HEK293T (cell line): ENCODE results near the gene HESX1.

Experiments
- CTCF ChIA-PET: fragments of 350-600 bp; formaldehyde crosslinking; extraction: SDS; loops from one replicate; lab custom pipeline; 2021; ENCODE audit warnings: antibody characterized with exemption, inconsistent platforms; lab: Yijun Ruan, JAX
- POLR2A ChIA-PET: fragments of 350-600 bp; formaldehyde crosslinking; extraction: SDS; loops from one replicate; lab custom pipeline; 2020; ENCODE audit warnings: antibody characterized with exemption, inconsistent platforms; lab: Yijun Ruan, JAX
- DNase-seq: peaks from one replicate; pipeline ENCODE4 v3.0.0; 2012; ENCODE audit warnings: mixed read lengths; ENCODE audit errors: extremely low spot score
- ARNT ChIP-seq: fragments of 450-650 bp; IDR thresholded peaks from 2 replicates; pipeline ENCODE4 v1.6.1; 2017; ENCODE audit warnings: mild to moderate bottlenecking
- BHLHE40 ChIP-seq: fragments of 450-650 bp; IDR thresholded peaks from 2 replicates; pipeline ENCODE4 v1.6.1; 2016; ENCODE audit warnings: mild to moderate bottlenecking, moderate library complexity, borderline replicate concordance
- CTBP1 ChIP-seq: fragments of 450-650 bp; IDR thresholded peaks from 2 replicates; pipeline ENCODE4 v1.6.1; 2016; ENCODE audit warnings: borderline replicate concordance
- ELF4 ChIP-seq: fragments of 450-650 bp; IDR thresholded peaks from 2 replicates; pipeline ENCODE4 v1.6.1; 2017; ENCODE audit warnings: antibody characterized with exemption
- FOXA1 ChIP-seq: fragments of 450-650 bp; IDR thresholded peaks from 2 replicates; pipeline ENCODE4 v1.6.1; 2016; ENCODE audit warnings: mild to moderate bottlenecking
- FOXK2 ChIP-seq: fragments of 450-650 bp; IDR thresholded peaks from 2 replicates; pipeline ENCODE4 v1.6.1; 2016; ENCODE audit warnings: mild to moderate bottlenecking
- FOXM1 ChIP-seq: fragments of 450-650 bp; IDR thresholded peaks from 2 replicates; pipeline ENCODE4 v1.6.1; 2017; ENCODE audit warnings: mild to moderate bottlenecking, borderline replicate concordance
- HDGF ChIP-seq: fragments of 450-650 bp; IDR thresholded peaks from 2 replicates; pipeline ENCODE4 v1.6.1; 2017; ENCODE audit warnings: antibody characterized with exemption, borderline replicate concordance
- L3MBTL2 ChIP-seq: fragments of 450-650 bp; conservative IDR thresholded peaks from 2 replicates; pipeline ENCODE4 v1.6.1; 2016; ENCODE audit warnings: mild to moderate bottlenecking
- LEF1 ChIP-seq: fragments of 450-650 bp; IDR thresholded peaks from 2 replicates; pipeline ENCODE4 v1.6.1; 2017; ENCODE audit warnings: mild to moderate bottlenecking, borderline replicate concordance
- NFRKB ChIP-seq: fragments of 450-650 bp; IDR thresholded peaks from 2 replicates; pipeline ENCODE4 v1.6.1; 2016; ENCODE audit warnings: mild to moderate bottlenecking, moderate library complexity
- PKNOX1 ChIP-seq: fragments of 450-650 bp; IDR thresholded peaks from 2 replicates; pipeline ENCODE4 v1.6.1; 2016
- SP1 ChIP-seq: fragments of 450-650 bp; IDR thresholded peaks from 2 replicates; pipeline ENCODE4 v1.6.1; 2017
- SUZ12 ChIP-seq: fragments of 450-650 bp; IDR thresholded peaks from 2 replicates; pipeline ENCODE4 v1.6.1; 2016; ENCODE audit warnings: mild to moderate bottlenecking
- TARDBP ChIP-seq: fragments of 450-650 bp; IDR thresholded peaks from 2 replicates; pipeline ENCODE4 v1.6.1; 2016
- ZNF384 ChIP-seq: fragments of 450-650 bp; IDR thresholded peaks from 2 replicates; pipeline ENCODE4 v1.6.1; 2016

The HESX1 gene

GRCh38 chr3:57173687-57174086 is 26.1 kb downstream of the HESX1 start:
- DNase-seq = no peak
- TF ChIP-seq SP1 (no peak), FOXK2 (no peak), PKNOX1 (no peak), ZNF384 (no peak), CTBP1 (no peak), ARNT (no peak), BHLHE40 (no peak), NFRKB (no peak), SUZ12 (no peak), ELF4 (no peak), FOXA1 (no peak)
- ChIA-PET POLR2A (no interaction called here), CTCF (interaction anchor here (0.6 to 0.8 kb wide), 2 partner anchors 33 to 48 kb away, joined by 4 read pairs; no protein-coding TSS in a partner anchor)

- no peak for TF ChIP-seq SUZ12
- TF ChIP-seq FOXK2 = no peak
- TF ChIP-seq HDGF = no peak
- TF ChIP-seq ELF4 = no peak
- no peak for TF ChIP-seq TARDBP
- TF ChIP-seq NFRKB = no peak
- TF ChIP-seq PKNOX1 = no peak
- no peak for TF ChIP-seq ARNT
- no peak for TF ChIP-seq CTBP1
- no peak for TF ChIP-seq L3MBTL2
- CTCF ChIA-PET = interaction anchor here (0.5 to 0.6 kb wide), 3 partner anchors 8 to 218 kb away, joined by 3 to 4 read pairs (median 4); no protein-coding TSS in a partner anchor
- DNase-seq = no peak
- POLR2A ChIA-PET = interaction anchor here (0.8 kb wide), 1 partner anchor 57 kb away, joined by 4 read pairs; no protein-coding TSS in a partner anchor
Measured at GRCh38 chr3:57170946-57171345, 28.8 kb downstream of the HESX1 start.

GRCh38 chr3:57169872-57170623 is 29.7 kb downstream of the HESX1 start:
- TF ChIP-seq ELF4 (no peak), PKNOX1 (0 out of 2 replicates have a peak, but pooled peaks have one; percentile 25)
- POLR2A ChIA-PET = interaction anchor here (0.8 to 1.4 kb wide), 3 partner anchors 57 to 181 kb away, joined by 3 to 4 read pairs (median 4); partner anchors contain the start of gene APPL1
- CTCF ChIA-PET = interaction anchor here (0.5 to 2.0 kb wide), 11 partner anchors 9 to 536 kb away, joined by 3 to 5 read pairs (median 3); no protein-coding TSS in a partner anchor
- peak; percentile 82 for DNase-seq

- ChIA-PET CTCF (interaction anchor here (0.7 to 2.0 kb wide), 5 partner anchors 10 to 698 kb away, joined by 3 to 5 read pairs (median 3); no protein-coding TSS in a partner anchor), POLR2A (interaction anchor here (0.8 to 1.4 kb wide), 2 partner anchors 58 to 59 kb away, joined by 4 read pairs; partner anchors contain the start of gene APPL1)
- TF ChIP-seq FOXM1 = no peak
- TF ChIP-seq CTBP1 = no peak
- no peak for TF ChIP-seq SUZ12
- no peak for TF ChIP-seq HDGF
- no peak for TF ChIP-seq ARNT
- no peak for TF ChIP-seq SP1
- TF ChIP-seq FOXK2 = no peak
- no peak for TF ChIP-seq ZNF384
- TF ChIP-seq PKNOX1 = no peak
- TF ChIP-seq FOXA1 = no peak
- TF ChIP-seq NFRKB = no peak
- TF ChIP-seq BHLHE40 = no peak
- TF ChIP-seq TARDBP = no peak
- TF ChIP-seq LEF1 = no peak
- no peak for DNase-seq
Measured at GRCh38 chr3:57169108-57169507, 30.7 kb downstream of the HESX1 start.

GRCh38 chr3:57168151-57168550 is 31.6 kb downstream of the HESX1 start:
- ChIA-PET CTCF (interaction anchor here (2.0 kb wide), 1 partner anchor 54 kb away, joined by 5 read pairs; no protein-coding TSS in a partner anchor), POLR2A (no interaction called here)
- TF ChIP-seq L3MBTL2 (no peak), SP1 (no peak), HDGF (no peak)
- DNase-seq = no peak

- CTCF ChIA-PET = no interaction called here
- DNase-seq = no peak
- TF ChIP-seq ZNF384 (no peak), HDGF (no peak), PKNOX1 (no peak), FOXM1 (no peak), LEF1 (no peak), SP1 (no peak), L3MBTL2 (no peak), FOXK2 (no peak), ELF4 (no peak), FOXA1 (no peak), TARDBP (no peak), ARNT (no peak), NFRKB (no peak), BHLHE40 (no peak)
- POLR2A ChIA-PET = no interaction called here
Measured at GRCh38 chr3:57166660-57167059, 33.1 kb downstream of the HESX1 start.
